Coronary artery (tissue), 2 donors: ENCODE measurements around the gene ARHGEF39.
A peak's percentile ranks its signal among the peaks of the same experiment; 100 is the strongest.

Experiments
- DNase-seq: peaks from one replicate; pipeline ENCODE4 v3.0.0-alpha.2; 2017; ENCODE audit warnings: low spot score
- H3K27ac ChIP-seq, 2 donors: fragments of 200-600 bp; sonication (generic); one replicate each; pipeline ENCODE4 v1.5.1; 2016 to 2019
- H3K4me3 ChIP-seq: fragments of 200-600 bp; sonication (generic); 2 replicates; pipeline ENCODE4 v1.5.1; 2016; ENCODE audit warnings: mild to moderate bottlenecking, moderate library complexity
- CTCF ChIP-seq: fragments of 200-600 bp; sonication (generic); IDR thresholded peaks from one replicate; pipeline ENCODE4 v1.5.1; 2019; ENCODE audit warnings: antibody characterized with exemption

The ARHGEF39 gene

GRCh38 chr9:35690614-35691333 is 25.8 kb upstream of the ARHGEF39 start:
- DNase-seq = peak; percentile 95
- Histone ChIP-seq H3K27ac (peak overlapping the region; percentile 96), H3K4me3 (peak overlapping the region; percentile 82)
- TF ChIP-seq CTCF = no peak

- no peak for TF ChIP-seq CTCF
- peak overlapping the region; percentile 82 for H3K4me3 ChIP-seq
- no peak for DNase-seq
- H3K27ac ChIP-seq = peak overlapping the region; percentile 96
Measured at GRCh38 chr9:35690294-35690613, 25.3 kb upstream of the ARHGEF39 start.

- Histone ChIP-seq H3K4me3 (peak within 1 kb of the TSS; percentile 82), H3K27ac (peak within 1 kb of the TSS; percentile 96)
- peak; percentile 95 for DNase-seq
- no peak for TF ChIP-seq CTCF
Measured at GRCh38 chr9:35689542-35690293, 24.7 kb upstream of the ARHGEF39 start, which contains the start of gene TPM2. Gene TPM2, minus strand, starts transcription at chr9:35689925. Its CDS starts 108 bp downstream, at chr9:35689817.

GRCh38 chr9:35688558-35689541 is 23.9 kb upstream of the ARHGEF39 start:
- Histone ChIP-seq H3K27ac (peak overlapping the region; percentile 96), H3K4me3 (peak overlapping the region; percentile 82)
- DNase-seq = no peak
- no peak for TF ChIP-seq CTCF

GRCh38 chr9:35687972-35688557 is 23.1 kb upstream of the ARHGEF39 start:
- peak overlapping the region; percentile 82 for H3K4me3 ChIP-seq
- H3K27ac ChIP-seq = peak overlapping the region; percentile 96
- no peak for DNase-seq
- TF ChIP-seq CTCF = no peak

- TF ChIP-seq CTCF = no peak
- Histone ChIP-seq H3K4me3 (peak overlapping the region; percentile 82), H3K27ac (peak overlapping the region; percentile 96)
- DNase-seq = no peak
Measured at GRCh38 chr9:35687306-35687705, 22.3 kb upstream of the ARHGEF39 start.
